Hematopoietic multipotent progenitor cell treated with erythropoietin and hydrocortisone succinate and interleukin-3 and kit ligand, for 4 days (in vitro differentiated cells): ENCODE results near the gene CACNA1I.

Experiments
- DNase-seq: peaks from one replicate; pipeline ENCODE4 v3.0.0-alpha.2; 2015

Gene CACNA1I

DNA sequence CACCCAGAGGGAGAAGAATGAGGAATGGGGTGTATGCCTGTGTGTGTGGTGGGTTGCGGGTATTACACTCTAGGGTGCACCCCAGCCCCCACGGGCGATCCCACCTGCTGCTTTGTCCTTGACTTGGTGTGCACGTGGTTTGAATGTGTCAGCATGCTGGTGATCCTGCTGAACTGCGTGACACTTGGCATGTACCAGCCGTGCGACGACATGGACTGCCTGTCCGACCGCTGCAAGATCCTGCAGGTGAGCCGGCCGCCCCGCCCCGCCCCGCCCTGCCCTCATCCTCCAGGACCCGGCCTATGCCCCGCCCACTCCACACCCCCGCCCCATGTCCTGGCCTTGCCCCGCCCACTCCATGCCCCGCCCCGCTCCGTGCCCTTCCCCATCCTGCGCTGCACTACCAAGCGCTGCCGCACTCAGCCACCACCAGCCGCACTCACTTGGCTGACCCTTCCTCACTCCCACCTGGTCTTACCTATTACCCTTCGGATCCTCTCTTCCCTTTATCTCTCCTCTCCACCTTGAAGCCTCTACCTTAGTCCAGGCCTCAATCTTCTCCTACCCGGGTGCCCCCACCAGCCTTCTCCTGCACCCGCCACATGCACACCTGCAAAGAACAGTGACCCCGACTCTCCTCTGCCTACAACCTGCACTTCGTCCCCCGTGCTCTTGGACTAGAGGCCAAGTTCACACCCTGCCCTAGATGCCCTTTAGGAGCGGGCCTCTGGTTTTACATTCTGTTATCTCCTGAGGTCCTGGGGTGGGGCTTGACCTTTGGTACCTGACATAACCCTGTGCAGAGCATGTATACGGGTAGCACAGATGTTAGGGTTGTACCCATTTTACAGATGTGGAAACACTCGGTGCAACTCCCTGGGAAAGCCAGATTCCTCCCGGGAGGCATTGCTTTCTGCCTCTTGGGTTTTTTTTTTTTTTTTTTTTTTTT, 27.7 kb downstream of the CACNA1I start:
- DNase-seq, result peak; percentile 76

DNA sequence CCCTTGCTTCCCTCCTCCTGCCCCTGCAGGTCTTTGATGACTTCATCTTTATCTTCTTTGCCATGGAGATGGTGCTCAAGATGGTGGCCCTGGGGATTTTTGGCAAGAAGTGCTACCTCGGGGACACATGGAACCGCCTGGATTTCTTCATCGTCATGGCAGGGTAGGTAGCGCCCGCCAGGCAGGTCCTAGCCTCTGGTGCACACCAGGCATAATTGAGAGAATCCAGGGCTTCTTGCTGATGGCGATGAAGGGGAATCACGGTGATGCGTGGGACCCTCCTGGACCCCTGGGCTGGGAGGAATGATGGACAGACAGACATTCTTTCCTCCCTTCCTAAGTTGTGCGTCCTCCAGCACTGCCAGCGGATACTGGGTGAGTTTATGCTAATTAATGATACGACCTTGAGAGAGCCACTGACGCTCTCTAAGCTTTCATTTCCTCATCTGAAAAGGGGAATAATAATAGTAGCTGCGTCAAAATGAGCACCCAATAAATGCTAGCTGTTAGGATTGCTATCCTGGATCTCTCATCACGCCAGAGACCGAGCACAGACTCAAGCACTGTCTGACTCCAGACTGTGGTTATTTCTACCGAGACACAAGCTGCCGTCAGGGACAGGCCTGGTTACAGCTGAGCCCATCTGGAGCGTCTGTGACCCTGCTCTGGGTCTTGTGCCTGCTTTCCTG, 30.1 kb downstream of the CACNA1I start:
- no peak for DNase-seq

DNA sequence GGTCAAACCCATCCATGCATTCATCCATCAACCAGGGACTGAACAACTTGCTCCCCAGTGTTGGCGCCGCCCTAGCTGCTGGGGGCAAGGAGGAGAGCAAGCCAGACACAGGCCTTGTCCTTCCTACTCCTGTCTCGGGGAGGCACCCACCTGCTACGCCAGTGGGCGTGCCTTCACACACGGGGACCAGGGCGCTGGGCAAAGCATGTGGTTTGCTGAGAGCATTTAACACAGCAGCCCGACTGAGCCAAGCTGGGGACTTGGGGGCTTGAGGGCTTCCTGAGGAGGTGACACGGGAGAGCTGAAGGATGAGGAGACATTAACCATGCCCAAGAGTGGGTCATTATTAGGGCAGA, 30.6 kb downstream of the CACNA1I start:
- DNase-seq, result no peak

DNA sequence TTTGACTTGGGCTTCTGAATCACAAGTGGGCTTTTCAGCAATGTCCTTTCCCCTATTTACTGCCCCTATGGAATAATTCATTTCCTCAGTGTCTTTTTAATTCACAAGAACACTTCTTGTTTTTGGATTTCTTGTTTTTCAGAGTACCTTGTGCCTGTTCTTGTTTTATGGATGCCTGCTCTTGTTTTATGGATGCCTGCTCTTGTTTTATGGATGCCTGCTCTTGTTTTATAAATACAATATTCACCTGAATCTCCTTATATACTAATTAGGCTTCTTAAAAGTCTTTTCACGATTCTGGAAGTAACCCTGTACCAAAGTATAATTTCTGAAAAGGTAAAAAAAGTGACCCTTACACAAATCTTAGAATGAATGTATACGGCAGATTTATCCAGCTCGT, 32.8 kb downstream of the CACNA1I start:
- no peak for DNase-seq

DNA sequence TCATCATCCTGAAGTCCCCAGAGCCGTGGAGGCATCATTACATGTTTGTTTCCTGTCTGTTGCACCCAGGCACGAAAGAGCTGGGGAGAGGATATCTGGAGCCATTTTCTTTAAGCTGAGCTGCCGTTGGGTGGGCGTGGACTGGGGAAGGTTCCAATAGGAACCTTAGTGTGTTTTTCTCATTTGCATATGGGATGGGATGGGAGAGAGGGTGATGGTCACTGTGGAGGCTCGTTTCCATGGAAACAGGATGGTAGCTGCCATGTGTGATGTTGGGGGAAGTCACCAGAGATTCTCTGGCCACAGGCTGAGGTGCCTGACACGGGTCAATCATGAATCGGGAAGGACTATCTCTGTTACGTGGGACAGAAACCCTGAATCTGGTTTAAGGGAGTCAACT, 39.7 kb downstream of the CACNA1I start:
- no peak for DNase-seq

- no peak for DNase-seq
Measured at GRCh38 chr22:39610766-39611165, 40.2 kb downstream of the CACNA1I start.

GRCh38 chr22:39611360-39611759, 40.8 kb downstream of the CACNA1I start:
- DNase-seq, result no peak

DNA sequence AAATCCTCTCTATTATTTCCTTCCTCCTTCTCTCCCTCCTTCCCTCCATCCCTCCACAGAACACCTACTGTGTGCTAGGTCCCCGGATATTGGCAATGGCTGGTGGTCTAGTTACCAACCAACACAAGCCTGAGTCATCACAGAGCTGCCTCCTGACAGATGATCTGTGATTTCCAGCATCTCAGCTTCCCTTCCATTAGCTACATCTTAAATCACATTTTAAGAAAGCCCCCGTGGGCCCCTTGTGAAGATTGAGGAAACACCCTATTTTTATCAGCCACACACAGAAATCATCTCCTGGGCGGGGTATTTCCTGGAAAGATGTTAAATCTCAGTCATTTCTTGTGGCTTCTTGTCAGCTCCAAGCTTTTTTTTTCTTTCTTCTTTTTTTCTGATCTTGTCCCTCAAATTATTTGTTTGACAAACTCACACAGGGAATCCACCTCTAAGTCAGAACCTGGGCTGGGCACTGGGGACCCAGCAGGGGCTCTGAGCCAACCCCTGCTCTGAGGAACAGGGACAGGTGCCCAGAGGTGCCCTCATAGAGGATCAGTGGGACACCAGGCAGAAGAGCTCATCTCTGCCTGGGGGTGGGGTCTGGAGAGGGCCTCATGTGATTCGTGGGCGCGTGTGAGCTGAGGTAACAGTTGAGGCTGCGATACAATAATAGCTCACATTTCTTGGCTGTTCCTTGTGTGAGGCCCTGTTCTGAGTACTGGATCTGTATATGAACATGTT, 42.4 kb downstream of the CACNA1I start:
- DNase-seq, result peak; percentile 57

GRCh38 chr22:39613549-39613921, 43.0 kb downstream of the CACNA1I start:
- DNase-seq, result no peak

- DNase-seq, result no peak
Measured at GRCh38 chr22:39614442-39614841, 43.9 kb downstream of the CACNA1I start.

- DNase-seq, result no peak
Measured at GRCh38 chr22:39616051-39616450, 45.5 kb downstream of the CACNA1I start.

DNA sequence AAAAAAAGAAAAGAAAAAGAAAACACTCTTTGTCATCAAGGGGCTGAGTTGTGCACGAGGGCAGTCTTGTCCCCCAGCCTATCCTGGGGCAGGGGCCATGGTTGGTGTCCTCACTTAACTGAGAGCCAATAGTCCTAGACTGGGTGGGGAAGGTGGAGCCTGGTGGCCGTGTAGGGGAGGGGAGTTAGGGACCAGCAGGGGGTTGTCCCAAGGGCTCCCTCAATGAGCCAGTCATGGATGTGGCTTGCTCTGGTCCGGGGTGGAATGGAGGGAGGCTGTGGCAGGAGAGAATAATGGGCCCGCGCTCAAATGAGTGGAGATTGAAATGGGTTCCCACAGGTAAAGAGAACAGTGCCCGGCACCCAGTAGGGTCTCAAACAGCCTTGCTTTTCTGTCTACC, 46.2 kb downstream of the CACNA1I start:
- DNase-seq, result no peak

DNA sequence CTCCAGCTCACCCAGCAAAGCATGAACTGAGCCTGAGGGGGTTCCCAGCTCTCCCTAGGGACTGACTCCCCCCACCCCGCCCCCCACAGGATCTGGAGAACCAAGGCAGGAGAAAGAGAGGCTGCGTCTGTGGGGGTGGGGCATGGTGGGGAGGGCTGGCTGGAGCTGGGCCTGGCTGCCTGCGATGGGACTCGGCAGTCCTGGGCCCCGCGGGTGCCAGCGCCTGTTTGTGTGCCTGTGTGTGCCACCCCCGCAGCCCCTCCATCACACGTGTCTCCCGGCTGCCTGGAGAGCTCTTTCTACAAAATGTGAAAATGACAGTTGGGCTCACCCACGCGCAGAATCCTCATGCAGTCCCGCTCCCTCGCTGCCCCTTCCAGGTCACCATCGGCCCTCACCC, 46.8 kb downstream of the CACNA1I start:
- no peak for DNase-seq

GRCh38 chr22:39617970-39618757, 47.6 kb downstream of the CACNA1I start:
- no peak for DNase-seq

DNA sequence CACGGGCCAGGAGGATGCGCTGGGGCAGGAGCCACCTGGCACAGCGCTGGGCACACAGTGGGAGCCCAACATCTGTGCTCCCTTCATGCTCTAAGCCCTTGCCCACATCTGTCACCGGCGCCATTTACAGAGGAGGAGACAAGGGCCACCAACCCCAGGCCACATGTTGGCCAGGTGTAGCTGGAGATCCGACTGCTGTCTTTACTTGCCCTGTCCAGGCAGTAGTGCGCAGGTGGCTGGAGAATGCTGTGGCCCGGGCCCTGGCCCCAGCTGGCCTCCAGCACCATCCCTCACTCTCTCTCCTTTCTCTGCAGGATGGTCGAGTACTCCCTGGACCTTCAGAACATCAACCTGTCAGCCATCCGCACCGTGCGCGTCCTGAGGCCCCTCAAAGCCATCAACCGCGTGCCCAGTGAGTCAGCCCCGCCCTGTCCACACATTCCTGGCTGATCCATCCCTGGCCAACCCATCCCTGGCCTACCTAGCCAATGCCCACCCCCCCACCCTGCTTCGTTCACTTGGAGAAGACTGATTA, 48.5 kb downstream of the CACNA1I start:
- DNase-seq, result no peak

DNA sequence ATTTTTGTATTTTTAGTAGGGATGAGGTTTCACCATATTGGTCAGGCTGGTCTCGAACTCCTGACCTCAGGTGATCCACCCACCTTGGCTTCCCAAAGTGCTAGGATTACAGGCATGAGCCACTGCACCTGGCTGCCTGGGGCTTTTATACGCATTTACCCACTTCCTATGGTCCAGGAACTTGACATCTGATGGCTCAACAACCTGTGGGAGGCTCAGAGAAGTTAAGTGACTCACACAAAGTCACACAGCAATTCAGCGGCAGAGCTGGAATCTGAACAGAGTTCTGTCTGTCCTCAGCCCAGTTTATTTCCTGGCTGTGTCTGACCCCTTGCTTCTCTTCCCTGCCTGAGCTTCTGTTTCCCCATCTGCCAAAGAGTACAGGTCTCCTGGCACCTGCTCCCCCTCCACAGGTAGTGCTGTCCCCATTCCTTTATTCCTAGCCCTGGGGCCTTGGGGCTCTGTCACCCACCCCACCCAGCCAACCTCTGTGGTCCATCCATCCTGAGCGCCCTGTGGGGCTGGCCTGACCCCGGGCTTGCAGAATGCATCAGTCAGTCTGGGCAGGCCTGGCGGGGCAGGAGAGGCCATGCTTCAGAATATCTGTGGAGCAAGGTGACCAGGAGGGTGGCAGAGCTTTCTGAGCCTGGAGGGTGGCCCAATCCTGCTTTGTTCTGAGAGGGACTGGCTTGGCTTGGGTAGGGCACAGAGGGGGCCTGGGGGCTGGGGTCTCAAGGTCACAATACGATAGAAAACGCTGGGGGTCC, 50.6 kb downstream of the CACNA1I start:
- DNase-seq, result no peak

GRCh38 chr22:39621826-39622225, 51.3 kb downstream of the CACNA1I start:
- no peak for DNase-seq

DNA sequence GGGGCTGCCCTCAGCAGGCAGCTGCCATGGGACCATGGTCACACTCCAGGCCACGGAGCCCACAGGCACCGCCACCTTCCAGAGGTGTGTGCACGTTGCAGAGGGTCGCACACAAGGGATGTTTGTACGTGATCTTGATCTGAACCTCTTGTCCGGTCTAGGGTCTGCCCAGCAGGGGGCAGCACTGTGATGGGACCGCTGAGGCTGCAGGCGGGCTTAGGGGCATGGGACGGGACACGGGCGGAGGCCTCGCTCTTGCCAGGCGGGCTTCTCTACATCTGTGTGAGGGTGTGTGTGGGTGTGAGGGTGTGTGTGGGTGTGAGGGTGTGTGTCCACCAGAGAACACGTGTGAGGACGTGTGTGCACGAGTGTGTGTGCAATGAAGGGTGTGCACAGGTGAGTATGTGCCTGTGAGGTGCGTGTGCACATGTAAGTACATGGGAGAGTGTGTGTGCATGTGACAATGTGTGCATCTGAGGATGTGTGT, 52.4 kb downstream of the CACNA1I start:
- peak; percentile 81 for DNase-seq

GRCh38 chr22:39623603-39624500, 53.3 kb downstream of the CACNA1I start:
- DNase-seq, result no peak

DNA sequence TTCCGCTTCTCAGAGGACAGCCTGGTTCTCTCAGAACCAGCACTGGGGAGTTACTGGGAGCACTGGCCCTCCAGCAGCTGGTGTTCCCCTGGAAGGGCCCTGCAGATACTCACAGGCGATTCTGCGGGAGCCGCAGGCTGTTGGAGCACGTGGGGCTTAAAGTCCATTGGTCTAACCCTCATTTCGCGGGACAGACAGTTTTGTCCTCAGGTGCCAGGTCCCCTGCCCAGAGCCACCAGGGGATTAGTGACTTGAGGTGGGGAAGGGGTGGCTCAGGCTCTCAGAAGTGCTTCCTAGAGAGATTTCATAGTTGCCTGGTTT, 53.9 kb downstream of the CACNA1I start:
- DNase-seq, result peak; percentile 22
